Measurements from ENCODE around the gene DUSP7.

DUSP7 gene

DNA sequence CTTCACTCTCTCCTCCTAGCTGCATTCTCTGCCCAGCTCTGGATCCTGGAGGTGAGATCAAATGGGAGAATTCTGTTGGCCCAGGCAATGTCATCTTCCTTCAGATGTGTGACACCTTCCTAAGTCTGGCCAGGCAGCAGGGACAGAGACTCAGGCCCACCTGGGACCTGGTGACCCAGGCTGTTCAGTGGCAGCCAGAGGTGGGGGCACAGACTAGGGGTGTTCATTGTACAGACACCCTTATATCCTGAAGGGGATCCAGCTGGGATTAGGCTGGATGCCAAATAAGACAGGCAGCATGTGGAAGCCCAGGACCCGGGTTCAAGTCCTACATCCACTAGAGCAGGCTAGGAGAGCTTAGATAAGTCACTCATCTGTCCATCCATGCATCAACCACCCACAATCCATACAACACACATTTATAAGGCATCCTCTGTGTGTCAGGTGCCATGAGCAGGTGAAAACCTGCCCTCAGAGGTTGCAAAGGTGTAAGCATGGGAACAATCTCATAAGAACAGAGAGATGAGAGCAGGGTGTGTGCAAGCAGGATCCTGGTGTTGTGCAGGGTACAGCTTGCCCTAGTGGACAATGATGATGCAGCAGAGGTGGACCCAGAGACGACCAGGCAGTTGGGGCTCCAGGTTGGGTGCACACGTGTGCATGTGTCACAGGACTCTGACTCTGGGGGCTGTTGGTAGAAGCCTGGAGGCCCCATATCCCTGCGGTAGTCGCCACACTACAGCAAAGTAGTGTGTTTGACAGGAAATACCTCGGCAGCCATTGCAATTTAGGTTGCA, 42.4 kb downstream of the DUSP7 start:
- in situ Hi-C loops (cut with MboI; ENCODE audit: low sequenced_read_pairs), result no loop called here

DNA sequence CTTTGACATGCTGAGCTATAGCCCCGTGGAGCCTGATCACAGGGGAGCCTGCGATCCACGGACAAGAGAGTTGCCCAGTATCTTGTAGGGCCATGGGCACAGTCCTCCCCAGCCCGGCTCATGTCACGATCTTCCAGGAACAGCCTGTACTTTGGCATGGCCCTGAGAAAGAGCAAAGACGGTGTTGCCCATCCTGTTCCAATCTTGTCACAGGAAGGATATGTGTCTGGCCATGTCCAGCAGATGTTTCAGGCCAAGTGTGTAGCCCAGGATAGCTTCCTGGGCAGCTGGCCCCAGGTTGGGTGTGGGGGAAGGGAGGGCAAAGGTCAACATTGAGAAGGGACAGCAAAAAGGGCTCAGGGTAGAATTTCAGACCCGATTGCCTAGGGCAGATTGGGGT, 43.7 kb downstream of the DUSP7 start:
- in situ Hi-C loops (cut with MboI; ENCODE audit: low sequenced_read_pairs), result no loop called here

- in situ Hi-C loops (cut with MboI; ENCODE audit: low sequenced_read_pairs), result no loop called here
Measured at GRCh38 chr3:52010431-52010830, 45.9 kb downstream of the DUSP7 start.

- in situ Hi-C loops (cut with MboI; ENCODE audit: low sequenced_read_pairs), result loop anchor here (10.0 kb wide), 1 partner anchor 118 kb away; no protein-coding TSS in a partner anchor
Measured at GRCh38 chr3:52007291-52007690, 49.1 kb downstream of the DUSP7 start.

DNA sequence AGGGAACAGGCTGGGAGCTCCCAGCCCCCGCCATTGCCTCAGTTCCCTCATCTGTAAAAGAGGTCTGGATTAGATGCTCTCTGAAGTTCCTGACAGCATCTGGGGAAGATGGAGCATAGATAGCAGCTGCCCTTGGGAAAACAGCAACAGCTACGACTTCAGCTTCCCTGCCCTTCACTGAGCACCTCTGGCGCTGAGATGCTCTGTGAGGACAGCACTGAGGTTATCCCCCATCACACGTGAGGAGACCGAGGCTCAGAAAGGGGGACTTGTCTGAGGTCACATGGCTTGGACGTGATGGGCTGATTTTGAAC, 49.6 kb downstream of the DUSP7 start:
- in situ Hi-C loops (cut with MboI; ENCODE audit: low sequenced_read_pairs), result loop anchor here (10.0 kb wide), 1 partner anchor 118 kb away; no protein-coding TSS in a partner anchor

DNA sequence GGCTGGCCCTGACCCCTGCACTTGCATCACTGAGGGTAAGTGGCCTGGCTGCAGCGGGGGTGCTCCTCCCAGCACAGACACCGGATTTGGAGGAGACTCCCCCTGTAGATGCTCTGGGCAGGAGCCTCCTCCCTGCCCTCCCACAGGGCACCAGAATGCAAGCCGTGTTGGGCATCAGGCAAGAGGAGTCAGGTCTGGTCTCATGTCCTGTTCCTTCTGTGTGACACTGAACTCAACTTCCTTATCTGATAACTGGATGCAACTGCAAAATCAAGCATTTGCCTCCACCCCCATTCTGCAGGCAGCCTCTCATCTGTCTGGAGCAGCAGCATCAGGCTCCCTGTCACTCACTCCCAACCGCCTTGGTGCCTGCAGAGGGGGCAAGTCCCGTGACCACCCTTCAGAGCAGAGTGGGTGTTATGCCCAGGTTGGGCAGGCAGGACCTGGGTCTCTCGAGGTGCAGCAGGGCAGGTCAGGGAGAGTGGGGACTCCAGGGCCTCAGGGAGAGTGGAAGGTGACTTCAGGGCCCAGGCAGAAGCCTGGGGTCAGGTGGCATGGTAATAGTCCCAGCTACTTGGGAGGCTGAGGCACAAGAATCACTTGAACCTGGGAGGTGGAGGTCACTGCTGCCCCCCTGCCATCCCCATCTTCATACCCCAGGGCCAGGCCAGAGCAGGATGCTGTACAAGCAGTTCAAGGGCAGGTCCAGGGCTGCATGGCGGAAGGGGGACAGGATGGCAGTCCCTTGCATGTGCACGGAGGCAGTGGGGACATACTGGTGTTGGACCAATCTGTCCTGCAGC, 50.2 kb downstream of the DUSP7 start:
- in situ Hi-C loops (cut with MboI; ENCODE audit: low sequenced_read_pairs), result loop anchor here (10.0 kb wide), 1 partner anchor 119 kb away; no protein-coding TSS in a partner anchor

DNA sequence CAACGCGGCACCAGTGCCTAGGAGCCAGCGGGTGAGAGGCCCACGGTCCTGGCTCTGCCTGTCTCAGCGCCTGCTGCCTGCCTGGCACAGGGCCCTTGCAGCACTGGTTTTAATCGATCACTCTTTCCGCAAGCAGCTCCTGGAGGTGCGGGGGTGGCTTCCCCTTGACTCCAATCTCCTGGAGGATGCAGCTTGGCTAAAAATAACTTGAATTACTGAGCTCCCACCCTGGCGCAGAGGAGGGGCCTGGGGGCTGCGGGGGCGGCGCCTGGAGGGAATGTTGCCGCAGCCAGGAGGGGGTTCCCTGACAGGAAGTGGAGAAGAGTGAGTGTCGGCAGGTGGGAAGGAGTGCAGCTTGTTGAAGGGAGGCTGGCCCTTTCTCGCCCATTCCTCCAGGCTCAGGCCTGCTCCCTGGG, 50.8 kb downstream of the DUSP7 start:
- in situ Hi-C loops (cut with MboI; ENCODE audit: low sequenced_read_pairs), result loop anchor here (10.0 kb wide), 1 partner anchor 119 kb away; no protein-coding TSS in a partner anchor

GRCh38 chr3:52004906-52005395, 51.4 kb downstream of the DUSP7 start:
- in situ Hi-C loops (cut with MboI; ENCODE audit: low sequenced_read_pairs), result loop anchor here (10.0 kb wide), 1 partner anchor 120 kb away; no protein-coding TSS in a partner anchor

GRCh38 chr3:52004163-52004787, 52.1 kb downstream of the DUSP7 start:
- in situ Hi-C loops (cut with MboI; ENCODE audit: low sequenced_read_pairs), result loop anchor here (10.0 kb wide), 1 partner anchor 121 kb away; no protein-coding TSS in a partner anchor

- in situ Hi-C loops (cut with MboI; ENCODE audit: low sequenced_read_pairs), result loop anchor here (10.0 kb wide), 1 partner anchor 122 kb away; no protein-coding TSS in a partner anchor
Measured at GRCh38 chr3:52002748-52003147, 53.6 kb downstream of the DUSP7 start.

DNA sequence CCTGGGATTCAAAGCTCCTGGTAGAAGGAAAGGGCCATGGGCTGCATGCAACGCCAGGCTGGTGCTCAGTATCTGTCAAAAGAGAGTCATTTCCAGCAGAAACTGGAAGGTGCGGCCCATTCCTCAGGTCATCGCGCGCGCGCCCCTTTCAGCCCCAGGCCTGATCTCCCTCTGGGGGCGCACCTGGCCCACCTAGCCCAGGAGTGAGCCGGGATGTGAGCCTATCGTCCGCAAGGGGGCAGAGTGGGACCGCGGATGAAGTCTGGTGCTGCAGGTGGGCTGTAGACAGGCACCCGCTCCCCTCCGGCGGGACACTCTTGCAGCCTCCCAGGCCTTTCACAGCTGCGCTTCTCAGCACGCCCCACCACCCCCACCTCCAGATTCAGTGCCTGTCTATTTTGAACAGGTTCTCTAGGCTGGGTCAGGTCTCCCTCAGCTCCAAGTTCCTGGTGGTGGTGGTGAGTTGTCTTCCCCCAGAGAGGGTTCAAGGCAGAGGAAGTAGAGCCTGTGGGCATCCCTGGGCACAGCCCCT, 54.9 kb downstream of the DUSP7 start:
- in situ Hi-C loops (cut with MboI; ENCODE audit: low sequenced_read_pairs), result loop anchor here (10.0 kb wide), 1 partner anchor 123 kb away; no protein-coding TSS in a partner anchor

DNA sequence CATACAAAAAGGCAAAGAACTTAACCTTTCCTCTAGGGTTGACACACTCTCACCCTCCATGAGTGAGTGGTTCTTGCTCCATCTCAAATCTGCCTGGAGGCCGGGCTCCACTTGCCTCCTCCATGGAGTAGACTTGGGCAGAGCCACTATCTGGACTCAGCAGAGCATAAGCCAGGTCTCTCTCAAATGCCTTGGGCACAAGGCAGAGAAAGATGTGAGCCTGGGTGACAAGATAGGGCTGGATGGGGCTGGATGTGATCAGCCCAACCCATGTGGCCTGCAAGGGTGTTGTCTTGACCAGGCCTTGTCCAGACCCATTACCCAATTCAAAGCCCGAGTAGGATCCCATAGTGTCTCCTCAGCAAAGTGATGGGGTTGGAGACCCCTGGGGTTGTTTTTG, 56.5 kb downstream of the DUSP7 start:
- in situ Hi-C loops (cut with MboI; ENCODE audit: low sequenced_read_pairs), result loop anchor here (10.0 kb wide), 1 partner anchor 125 kb away; no protein-coding TSS in a partner anchor
